HUDEP-2 (cell line): ENCODE data around the gene DCC.

Experiments
- DNase-seq, 76 experiments: peaks; one replicate each; lab custom pipeline; 2025; ENCODE audit not compliant: unreplicated experiment in 76 of 76; lab: John Stamatoyannopoulos, UW

The DCC gene

DNA sequence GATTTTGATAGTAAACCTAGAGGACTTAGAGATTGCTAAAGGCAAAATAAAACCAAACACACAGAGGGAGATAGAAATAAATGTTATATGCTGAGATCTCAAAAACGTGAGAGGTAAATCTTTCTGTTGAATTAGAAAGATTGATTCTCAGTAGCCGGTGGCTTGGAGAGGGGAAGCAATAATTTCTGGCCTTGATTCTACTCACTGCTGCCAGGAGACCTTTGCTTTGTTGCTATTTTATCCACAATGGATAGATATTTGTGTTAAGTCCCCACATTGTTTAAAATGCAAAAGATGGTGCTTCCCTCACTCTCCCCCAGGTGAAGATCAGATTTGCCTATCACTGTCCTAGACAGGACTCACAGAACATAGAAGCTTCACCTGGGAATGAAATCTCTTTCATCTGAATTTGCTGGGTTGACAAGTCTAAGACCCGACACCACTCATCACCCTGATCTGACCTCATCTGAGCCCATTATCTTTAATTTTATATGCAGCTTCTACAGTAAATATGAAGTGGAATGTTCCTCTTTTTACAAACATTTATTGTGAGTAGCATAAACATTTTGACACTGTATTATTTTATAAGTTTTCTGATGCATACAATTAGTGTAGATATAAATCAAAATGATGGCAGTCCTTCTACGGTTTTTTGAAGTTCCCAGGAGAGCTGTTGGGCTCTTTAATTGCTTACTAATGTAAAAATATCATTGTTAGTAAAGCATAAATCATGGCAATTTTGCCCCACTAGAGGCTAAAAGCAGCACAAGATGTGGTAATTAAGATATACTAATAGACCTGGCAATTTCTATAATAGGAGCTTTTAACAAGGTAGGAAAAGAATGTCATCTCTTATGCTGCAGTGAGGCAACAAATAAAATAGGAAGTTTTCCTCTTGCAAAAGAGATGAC lies 149.7 kb downstream of the DCC start:
- no peak for DNase-seq

DNA sequence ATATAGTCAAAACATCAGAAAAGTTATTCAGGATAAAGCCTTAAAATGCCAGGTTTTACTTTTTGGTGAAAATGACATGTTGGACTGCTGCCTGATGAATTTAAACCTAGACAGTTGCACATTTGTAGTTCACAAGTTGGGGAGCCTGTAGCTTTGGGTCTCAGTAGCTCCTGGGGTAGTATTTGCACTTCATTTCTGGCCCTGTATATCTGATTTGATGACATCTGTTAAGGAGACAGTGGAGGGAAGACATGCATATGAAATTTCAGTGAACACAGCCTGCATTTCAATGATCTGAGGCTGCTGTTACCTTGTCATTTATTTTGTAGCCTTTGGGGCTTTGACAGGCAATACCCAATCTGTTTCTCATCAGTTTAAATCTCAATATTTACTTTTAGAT lies 156.4 kb downstream of the DCC start:
- no peak for DNase-seq

DNA sequence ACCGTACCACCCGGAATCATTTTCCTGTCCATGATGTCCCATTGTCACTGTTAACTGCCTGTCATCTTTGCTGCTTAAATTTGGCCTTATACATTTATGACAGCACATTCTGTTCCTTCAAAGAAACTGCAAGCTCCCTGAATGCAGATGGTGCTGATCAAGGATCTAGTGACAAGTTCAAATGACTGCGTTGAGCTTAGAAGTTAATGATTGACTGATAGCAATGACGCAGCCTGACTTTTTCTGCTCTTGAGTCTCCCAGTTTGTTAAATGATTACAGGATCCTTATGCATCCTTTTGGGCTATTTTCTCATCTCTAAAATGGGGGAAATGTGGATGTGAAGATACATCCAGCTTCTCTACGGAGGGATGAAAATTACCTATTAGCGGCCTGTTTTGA lies 159.0 kb downstream of the DCC start:
- DNase-seq, result no peak

DNA sequence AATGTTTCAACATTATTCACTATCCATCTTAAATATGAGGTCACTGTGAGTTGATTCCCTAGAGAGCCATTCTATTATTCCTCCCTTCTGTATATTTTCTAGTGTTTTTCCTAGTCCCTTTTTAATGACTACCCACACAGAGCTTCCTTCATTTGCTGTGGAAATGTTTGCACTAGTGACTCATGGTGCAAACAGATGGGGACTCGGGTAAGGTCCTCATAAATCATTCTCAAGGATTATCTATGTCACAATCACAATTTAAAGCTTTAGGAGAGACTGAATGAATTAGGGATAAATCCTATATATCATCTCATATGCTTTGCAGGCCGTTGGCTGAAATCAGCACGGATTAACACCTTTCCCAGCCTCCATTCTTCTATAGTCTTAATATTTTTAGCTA lies 159.6 kb downstream of the DCC start:
- no peak for DNase-seq

DNA sequence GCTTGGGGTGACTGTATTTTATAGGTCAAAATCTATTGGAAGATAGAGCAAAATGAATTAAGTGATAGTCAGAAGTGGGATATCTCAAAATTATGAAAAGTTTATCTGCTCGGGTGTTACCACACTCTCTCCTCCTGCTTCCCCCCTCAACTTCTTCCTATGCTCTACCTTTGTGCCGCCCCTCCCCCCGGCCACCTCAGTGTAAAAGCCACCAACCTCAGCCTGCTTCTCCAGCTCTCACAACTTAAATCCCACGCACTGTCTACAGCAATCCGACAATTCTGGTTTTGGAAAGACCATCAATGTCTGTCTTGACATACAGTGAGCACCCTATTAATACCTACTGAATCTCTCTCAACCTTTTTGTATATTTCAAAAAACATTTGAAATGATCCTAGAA lies 164.6 kb downstream of the DCC start:
- DNase-seq, result no peak

DNA sequence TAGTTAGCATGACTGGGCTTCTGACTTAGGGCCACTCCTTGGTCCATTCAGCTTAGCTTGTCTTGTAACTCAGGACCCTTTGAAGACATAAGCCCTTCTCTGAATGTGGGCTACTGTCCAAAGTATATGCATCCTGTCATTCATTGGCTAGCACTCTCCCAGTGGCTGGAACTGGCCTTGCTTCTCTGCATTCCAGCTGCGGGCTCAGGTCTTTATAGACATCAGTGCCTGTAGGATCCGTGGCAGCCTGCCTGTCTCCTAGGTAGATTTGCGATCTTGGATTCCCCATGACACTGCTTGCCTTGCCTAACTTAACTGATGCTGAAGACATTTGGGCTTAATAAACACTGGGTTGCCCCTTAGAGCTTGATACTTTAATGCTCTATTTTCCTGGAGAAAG lies 170.1 kb downstream of the DCC start:
- DNase-seq, result no peak

DNA sequence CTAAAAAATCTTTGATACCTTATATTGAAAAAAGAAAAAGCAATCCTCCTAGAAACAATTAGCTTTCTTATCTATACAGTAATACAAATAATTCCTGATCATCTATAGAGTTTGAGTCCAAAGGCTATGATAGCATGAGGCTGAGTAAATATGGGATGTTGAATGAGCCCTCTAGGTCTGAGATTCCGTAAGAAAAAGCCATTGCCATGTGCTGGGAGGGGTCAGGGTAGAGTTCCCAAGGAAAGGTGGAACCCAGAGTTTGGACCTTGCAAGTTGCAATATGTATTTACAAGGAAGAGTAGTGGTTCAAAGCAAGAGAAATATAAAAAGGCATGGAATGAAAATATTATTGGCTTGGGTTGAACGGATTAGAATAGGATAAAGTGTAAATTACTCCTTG lies 178.1 kb downstream of the DCC start:
- no peak for DNase-seq

DNA sequence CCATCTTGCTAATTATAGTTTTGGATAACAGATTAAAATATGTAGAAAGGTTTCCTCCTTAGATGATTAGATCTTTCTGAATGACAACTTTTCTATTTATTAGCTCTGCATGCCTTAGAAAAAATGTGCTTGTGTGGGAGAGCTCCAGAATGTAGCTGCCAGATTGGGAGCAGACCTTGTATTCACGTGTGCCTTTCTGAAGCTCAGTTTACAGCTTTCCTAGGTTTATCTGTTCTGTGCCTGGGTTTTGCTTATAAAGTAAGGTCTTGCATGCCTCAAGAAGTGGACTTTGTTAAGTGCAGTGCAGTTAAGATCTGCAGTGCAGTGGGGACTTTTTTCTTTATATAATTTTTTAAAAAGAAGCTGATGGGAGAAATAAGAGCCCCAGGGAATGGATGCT lies 179.0 kb downstream of the DCC start:
- DNase-seq, result no peak

DNA sequence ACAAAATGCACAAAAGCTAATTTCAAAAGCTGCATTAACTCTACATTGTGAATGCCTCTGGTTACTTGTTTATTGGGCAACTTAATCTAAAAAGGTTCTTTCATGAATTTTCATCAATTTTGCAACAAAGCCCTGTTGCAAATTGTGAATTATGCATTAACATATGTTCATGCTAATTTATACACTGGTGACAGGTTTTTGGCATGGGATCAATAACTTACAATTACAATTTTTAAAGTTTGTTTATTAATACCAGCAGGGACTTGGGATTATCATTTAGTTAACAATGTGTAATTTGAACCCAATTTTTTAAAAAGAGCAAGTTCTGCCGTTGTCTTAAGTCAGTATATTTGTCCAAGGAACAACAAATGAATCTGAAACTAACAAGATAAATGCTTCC lies 183.6 kb downstream of the DCC start:
- DNase-seq, result no peak

DNA sequence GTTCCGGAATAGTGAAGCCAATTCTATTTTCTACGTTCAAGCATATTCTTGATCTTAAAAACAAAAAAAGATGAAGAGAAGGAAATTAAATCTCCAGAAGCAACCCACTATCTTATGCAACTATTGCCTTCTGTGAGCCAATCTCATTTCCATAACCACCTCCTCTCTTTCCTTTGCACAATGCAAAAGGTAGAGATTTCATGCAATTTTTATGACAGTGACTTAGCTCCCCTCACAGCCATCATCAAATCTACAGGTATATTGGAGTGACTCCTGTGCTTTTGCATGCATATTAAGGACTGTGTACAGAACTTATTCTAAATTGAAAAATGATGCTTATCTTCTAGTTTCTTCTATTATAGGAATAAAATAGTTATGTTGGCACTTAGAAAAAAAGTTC lies 191.8 kb downstream of the DCC start:
- DNase-seq, result no peak

DNA sequence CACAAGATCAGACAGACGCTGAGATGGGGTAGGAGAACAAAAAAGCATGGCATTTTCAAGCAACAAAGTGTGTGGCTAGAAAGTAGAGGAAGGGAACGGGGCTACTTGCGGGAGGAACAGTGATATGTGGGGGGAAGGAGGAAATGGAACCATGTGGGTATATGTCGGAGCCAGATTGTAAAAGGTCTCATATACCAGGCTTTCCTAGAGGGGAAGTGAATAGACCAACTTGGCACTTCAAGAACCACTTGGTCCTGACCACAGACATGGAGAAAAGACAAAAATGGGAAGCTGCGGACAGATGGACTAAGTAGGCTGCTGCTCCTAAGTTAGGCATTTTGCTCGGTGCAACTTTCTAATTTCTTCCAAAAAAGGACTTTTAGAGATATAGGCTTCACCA lies 196.0 kb downstream of the DCC start:
- no peak for DNase-seq

DNA sequence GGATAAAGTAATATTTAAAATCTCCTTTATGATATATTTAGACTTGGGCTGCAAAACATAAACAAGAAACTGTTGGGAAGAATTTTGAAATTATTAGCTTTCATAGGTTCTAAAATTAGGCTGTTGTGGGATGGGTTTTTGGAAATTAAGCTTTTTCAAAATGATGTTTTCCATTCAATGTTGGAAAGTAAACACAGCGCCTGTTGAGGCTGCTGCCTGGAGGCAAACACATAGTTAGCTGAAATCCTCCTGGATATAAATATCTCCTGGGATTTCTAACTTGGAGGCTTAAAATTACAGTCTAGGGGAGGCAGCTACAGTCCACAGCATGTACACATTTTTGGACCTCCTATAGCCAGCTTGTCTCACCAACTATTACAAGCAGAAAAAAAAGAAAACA lies 197.3 kb downstream of the DCC start:
- DNase-seq, result no peak

DNA sequence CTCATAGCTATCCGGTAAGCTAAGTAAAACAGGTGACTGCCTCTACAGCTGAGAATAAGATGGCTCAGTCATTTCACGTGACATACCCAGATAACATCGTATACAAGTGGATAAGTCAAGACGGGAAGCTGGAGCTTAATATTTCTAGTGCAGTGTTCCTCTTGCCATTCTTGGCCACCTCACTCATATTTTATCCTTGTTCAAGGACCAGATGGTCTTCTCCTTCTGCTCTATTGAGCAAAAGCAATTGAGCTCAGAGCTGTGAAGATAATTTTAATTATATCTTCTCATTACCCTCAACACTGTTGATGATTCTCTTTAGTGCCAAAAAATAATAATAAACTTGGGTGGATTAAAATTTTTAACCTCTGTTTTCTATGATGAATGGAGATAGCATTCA lies 201.1 kb downstream of the DCC start:
- no peak for DNase-seq

DNA sequence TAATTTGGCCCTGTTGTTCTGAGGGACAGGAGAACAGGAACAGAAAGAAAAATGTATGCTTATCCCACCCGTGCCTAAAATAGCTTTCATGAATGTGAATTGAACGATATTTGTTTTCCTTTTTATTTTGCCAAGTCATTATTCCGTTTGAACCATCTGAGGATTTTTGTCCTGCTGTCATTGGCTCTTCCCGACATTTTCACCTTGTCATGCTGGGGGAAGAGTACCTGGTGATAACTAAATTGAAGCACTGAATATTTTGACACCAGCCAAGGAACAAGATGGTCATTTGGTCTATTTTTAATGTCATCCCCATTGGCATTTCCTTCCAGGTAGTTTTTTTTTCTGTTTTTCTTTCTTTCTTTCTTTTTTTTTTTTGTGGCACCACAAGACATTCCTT lies 204.1 kb downstream of the DCC start:
- no peak for DNase-seq

DNA sequence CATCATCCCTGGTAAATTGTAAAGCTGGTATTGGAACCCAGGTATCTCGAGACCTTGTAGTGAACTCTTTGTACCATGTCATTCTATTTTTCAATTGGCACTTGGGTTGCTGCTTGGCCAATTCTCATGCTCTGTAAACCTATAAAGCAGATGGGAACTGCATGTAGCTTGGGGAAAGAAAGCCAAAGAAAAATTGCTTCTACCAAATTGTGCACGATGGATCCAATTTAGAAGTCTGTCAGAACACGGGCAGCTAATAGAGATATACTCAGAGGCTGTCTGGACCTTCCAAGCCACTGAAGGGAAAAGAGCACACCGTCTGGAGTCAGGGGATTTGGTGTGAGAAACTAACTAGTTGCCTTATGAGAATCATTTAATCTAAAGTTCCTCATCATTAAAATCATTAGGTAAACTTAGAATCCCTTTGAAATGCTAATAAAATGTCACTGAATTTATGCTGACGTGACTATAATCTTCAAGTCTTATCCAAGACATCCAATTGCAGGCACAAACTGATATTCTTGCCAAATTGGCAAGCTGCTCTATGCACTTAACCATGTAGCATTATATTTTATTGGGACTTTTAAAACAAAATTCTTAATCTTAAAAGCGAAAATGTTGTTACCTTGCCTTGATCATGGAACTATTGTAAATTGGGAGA lies 206.8 kb downstream of the DCC start:
- DNase-seq, result no peak

DNA sequence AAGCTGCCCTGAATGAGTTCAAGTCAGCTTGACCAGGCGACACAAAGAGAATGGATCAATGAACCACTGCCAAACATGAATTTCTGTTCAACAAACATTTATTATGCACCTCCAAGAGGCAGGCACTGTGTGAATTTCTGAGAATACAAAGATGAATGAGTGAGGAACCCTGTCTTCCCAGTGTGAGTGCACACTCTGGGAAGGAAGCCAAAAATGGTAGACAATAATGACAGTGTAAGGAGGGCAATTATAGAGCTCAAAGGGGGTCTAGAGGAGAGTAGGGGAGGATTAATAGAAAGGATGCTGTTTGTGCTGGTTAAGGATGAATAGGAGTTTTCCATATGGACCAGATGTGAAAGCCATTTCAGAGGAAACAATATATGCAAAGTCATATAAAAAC lies 213.4 kb downstream of the DCC start:
- DNase-seq, result no peak

DNA sequence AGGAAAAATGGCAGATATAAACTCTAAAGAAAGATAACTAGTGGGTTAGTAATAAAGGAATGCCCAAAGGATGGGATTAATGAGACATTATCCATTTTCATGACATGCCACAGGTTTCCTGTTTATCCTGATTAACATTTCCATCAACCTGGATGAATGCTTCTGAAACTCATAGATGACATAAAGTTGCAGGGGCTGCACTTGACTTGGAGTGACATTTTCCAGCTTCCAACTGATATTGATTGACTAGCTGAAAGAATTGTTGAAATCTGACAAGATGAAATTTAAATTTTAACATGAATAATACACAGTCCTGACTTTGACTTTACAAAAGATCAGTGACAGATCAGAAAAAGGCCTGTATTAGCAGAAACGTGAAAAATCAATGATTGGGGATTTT lies 214.2 kb downstream of the DCC start:
- no peak for DNase-seq

DNA sequence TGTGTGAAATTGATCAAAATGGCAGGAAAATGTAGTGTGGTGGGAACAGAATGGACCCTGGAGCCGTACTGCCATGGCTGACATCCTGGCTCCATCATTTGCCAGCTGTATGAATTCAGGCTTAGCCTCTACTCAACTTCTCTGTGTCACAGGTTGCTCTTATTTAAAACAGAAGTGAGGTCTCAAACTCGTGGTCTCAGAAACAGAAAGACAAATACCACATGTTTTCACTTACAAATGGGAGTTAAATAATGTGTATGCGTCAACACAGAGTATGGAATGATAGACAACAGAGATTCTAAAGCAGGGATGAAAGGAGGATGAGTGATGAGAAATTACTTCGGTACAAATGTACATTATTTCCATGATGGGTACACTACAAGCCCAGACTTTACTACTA lies 227.4 kb downstream of the DCC start:
- no peak for DNase-seq

DNA sequence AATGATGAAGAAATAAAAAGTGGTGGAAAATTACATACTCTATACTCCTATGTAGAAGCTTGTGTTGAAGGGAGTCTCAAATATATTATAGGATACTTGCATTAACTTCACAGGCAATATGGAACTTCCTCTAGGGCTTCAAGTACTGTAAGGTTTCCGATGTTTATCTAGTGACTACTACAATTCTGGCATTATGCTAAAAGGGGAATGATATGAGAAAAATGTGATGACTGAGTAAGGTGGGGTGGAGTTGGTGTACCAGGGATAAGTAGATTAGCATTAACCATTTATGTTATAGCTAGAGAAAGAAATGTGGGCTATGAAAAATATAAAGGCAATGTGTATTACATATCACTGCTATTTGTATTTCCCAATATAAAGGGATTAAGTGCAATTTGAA lies 229.5 kb downstream of the DCC start:
- no peak for DNase-seq

DNA sequence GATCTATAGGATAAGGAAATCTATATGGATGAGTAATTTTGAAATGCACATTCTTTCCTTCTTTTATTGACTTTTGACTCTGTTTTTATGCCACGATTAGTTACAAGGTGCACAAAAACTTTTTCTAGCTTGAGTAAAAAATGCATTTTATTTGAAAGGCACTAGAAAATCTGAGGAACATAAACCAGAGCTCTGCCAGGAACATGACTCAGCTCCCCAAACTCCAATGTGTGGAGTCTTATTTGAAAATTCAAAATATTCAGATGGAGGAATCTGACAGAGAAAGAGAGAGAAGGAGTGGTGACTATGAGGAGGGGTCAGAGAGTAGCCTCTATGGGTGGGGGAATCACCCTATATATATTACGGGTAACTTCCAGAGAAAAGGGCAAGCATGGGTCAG lies 231.0 kb downstream of the DCC start:
- no peak for DNase-seq

DNA sequence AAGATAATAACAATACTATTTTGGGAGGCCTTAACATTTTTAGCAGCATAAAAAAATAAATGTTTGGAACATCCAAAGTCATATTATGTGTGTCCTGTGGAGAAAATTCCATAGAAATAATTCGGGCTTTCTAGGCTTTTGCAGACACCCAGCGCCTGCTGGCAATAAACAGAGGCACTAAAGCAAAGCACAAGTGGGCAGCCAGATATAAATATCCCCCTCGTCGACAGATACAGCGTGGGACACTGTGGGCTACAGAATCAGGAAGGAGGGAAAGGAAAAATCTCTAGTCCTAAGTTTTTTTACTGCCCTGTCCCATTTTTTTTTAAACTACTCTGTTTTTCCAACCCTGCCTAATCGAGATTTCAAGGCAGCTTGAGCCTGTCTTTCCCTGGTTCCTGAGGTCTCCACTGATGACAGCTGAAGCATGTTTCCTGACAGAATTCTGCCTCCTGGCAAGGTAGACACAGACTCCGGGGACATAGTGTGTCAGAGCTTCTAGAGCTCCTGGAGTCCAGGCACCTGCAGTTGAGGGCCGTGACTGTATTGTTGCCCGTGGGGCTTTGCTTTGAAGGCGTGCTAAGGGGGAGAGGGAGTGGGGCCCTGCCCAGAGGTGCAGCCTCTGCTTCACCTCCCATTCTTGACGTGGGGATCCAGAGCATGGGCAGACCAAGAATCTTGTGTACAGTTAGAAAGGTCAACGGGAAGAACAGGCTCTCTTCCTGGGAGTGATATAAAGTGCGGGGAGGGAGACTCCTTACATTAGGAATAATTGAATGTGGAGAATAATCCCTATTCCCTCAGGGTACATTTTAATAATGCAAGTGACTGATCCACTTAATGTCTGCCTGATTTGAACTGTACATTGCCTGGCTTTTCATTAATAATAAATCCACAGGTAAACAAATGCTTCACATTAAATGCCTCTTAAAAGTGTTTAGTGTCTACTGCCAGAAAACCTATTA lies 232.3 kb downstream of the DCC start:
- DNase-seq, result no peak
